ENCODE measurements around the gene PGRMC1. TPM values are rescaled to one million over a fixed set of nuclear protein-coding genes. Genes with fewer than 3 reads are reported as not detected.
"Not testable (repeated sequence)": the region's sequence is repeated elsewhere in the genome, so short reads cannot be mapped to it uniquely, and the experiment has no call there.

Gene PGRMC1
- 132 and 141 TPM in 2 replicates for total RNA-seq (2014; rRNA removed; shearing (Covaris generic))
- 88.3 and 92.3 TPM in 2 replicates for polyA plus RNA-seq (2015; cell fraction: cytosol; rRNA removed)
- 52.2 and 67.6 TPM in 2 replicates for polyA plus RNA-seq (2015; cell fraction: nucleus; rRNA removed)

- peak; percentile 70 for DNase-seq (ENCODE audit: low read depth)
These were observed at the start of gene PGRMC1 for GRCh38 chrX:119235872-119236622. TSS of gene PGRMC1 (plus strand) at chrX:119236285. CDS start at chrX:119236364, 79 bp downstream.

- DNase-seq (ENCODE audit: low read depth), result no peak
These were observed 49.3 kb upstream of the PGRMC1 start for GRCh38 chrX:119186763-119187162.

- peak; percentile 34 for DNase-seq (ENCODE audit: low read depth)
These were observed 48.8 kb upstream of the PGRMC1 start for GRCh38 chrX:119187298-119187697.

GRCh38 chrX:119189115-119189514 is 47.0 kb upstream of the PGRMC1 start:
- DNase-seq (ENCODE audit: low read depth), result no peak

GRCh38 chrX:119189595-119189994 is 46.5 kb upstream of the PGRMC1 start:
- DNase-seq (ENCODE audit: low read depth), result no peak

GRCh38 chrX:119190091-119190681 is 45.9 kb upstream of the PGRMC1 start:
- no peak for DNase-seq (ENCODE audit: low read depth)

- no peak for DNase-seq (ENCODE audit: low read depth)
These were observed 45.3 kb upstream of the PGRMC1 start for GRCh38 chrX:119190831-119191230.

- no peak for DNase-seq (ENCODE audit: low read depth)
These were observed 41.5 kb upstream of the PGRMC1 start for GRCh38 chrX:119194621-119195020.

- DNase-seq (ENCODE audit: low read depth), result peak; percentile 17
These were observed 34.5 kb upstream of the PGRMC1 start for GRCh38 chrX:119201570-119201969.

GRCh38 chrX:119206203-119206602 is 29.9 kb upstream of the PGRMC1 start:
- DNase-seq (ENCODE audit: low read depth), result no peak

GRCh38 chrX:119207483-119207882 is 28.6 kb upstream of the PGRMC1 start:
- peak; percentile 82 for DNase-seq (ENCODE audit: low read depth)

- DNase-seq (ENCODE audit: low read depth), result peak; percentile 77
These were observed 27.6 kb upstream of the PGRMC1 start for GRCh38 chrX:119208401-119209057.

GRCh38 chrX:119210931-119211648 is 25.0 kb upstream of the PGRMC1 start:
- not testable (repeated sequence) for DNase-seq (ENCODE audit: low read depth)

- no peak for DNase-seq (ENCODE audit: low read depth)
These were observed 24.5 kb upstream of the PGRMC1 start for GRCh38 chrX:119211649-119212014.

GRCh38 chrX:119218198-119218597 is 17.9 kb upstream of the PGRMC1 start:
- DNase-seq (ENCODE audit: low read depth), result no peak

GRCh38 chrX:119222932-119223331 is 13.2 kb upstream of the PGRMC1 start:
- DNase-seq (ENCODE audit: low read depth), result no peak

GRCh38 chrX:119223783-119224182 is 12.3 kb upstream of the PGRMC1 start:
- DNase-seq (ENCODE audit: low read depth), result no peak

GRCh38 chrX:119226446-119226845 is 9.6 kb upstream of the PGRMC1 start:
- DNase-seq (ENCODE audit: low read depth), result no peak

GRCh38 chrX:119228512-119229252 is 7.4 kb upstream of the PGRMC1 start:
- peak; percentile 70 for DNase-seq (ENCODE audit: low read depth)

GRCh38 chrX:119229253-119229615 is 6.9 kb upstream of the PGRMC1 start:
- no peak for DNase-seq (ENCODE audit: low read depth)

GRCh38 chrX:119230850-119231249 is 5.2 kb upstream of the PGRMC1 start:
- DNase-seq (ENCODE audit: low read depth), result peak; percentile 79
